Progenitor cell of endocrine pancreas (in vitro differentiated cells): Measurements from ENCODE around the gene BAG1. TPM values are rescaled to one million over a fixed set of nuclear protein-coding genes. Genes with fewer than 3 reads are reported as not detected.

Experiments used
- DNase-seq: peaks from one replicate; pipeline ENCODE4 v3.0.0; 2021; ENCODE audit warnings: low spot score; ENCODE audit not compliant: unreplicated experiment
- H3K27ac Mint-ChIP-seq: 2 replicates; pipeline ENCODE4 v1.8.0; 2021; ENCODE audit warnings: mild to moderate bottlenecking, moderate library complexity, mixed read lengths
- H3K27me3 Mint-ChIP-seq: 2 replicates; pipeline ENCODE4 v1.8.0; 2021; ENCODE audit warnings: mixed read lengths
- H3K36me3 Mint-ChIP-seq: 2 replicates; pipeline ENCODE4 v1.8.0; 2022; ENCODE audit warnings: mixed read lengths; ENCODE audit not compliant: insufficient read depth
- H3K4me1 Mint-ChIP-seq: 2 replicates; pipeline ENCODE4 v1.8.0; 2021; ENCODE audit warnings: low read depth, mixed read lengths
- H3K4me3 Mint-ChIP-seq: 2 replicates; pipeline ENCODE4 v1.8.0; 2021; ENCODE audit warnings: low read depth, mild to moderate bottlenecking, moderate library complexity, mixed read lengths
- H3K9me3 Mint-ChIP-seq: 2 replicates; pipeline ENCODE4 v1.8.0; 2021; ENCODE audit warnings: low read depth, mixed read lengths
- CTCF ChIP-seq: fragments of 200-600 bp; sonication (generic); IDR thresholded peaks from one replicate; pipeline ENCODE4 v1.5.0; 2021; ENCODE audit warnings: antibody characterized with exemption, mild to moderate bottlenecking; ENCODE audit not compliant: unreplicated experiment
- total RNA-seq: library from RNA; stranded (reverse); gene quantifications from 2 replicates; pipeline ENCODE4 v1.2.1, GENCODE V29; 2021

BAG1 gene
- total RNA-seq, 1 donor from 2014 or later: 67.7 TPM

DNA sequence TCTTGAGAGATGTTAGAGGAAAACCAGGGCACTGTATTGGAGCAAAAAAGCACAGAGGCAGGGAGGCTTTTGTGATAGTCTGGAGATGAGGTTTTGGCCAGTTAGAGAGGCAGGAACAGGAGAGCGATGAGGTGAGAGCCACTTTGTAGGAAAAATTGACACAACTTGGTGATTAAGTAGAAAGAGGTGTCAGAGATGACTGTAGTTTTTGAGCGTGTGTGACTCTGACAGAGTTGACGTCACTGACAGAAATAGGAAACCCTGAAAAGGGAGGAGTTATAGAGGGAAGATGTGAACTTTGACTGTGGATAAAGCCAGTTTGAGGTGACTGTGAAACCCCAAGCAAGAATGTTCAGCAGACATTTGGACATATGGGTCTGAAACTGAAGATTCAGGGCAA lies 41.5 kb upstream of the BAG1 start:
- Mint-ChIP-seq H3K27me3 (no peaks in the 10 kb centered on the region), H3K4me1 (no peaks in the 10 kb centered on the region), H3K27ac (no peak overlapping the region), H3K4me3 (no peak overlapping the region), H3K36me3 (peaks cover 13% of the 10 kb centered on the region), H3K9me3 (no peaks in the 10 kb centered on the region)
- DNase-seq: no peak
- TF ChIP-seq CTCF: no peak

DNA sequence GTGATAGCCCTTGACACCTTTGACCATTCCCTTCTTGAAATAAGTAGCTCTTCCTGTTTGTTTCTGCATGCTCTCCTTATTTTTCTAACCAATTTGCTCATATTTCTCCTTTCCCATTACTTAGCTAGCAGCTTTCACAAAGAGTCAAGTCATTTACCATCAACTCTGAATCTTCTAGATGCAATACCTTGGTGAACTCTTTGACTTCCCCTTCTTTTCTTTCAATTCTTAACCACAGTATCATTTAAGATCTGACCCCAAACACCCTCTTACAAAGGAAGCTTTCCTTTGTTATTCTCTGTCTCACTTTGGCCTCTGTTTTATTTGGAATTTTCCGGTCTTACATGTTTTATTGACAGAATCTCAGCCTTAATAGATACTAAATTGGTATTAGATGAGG lies 39.9 kb upstream of the BAG1 start:
- H3K36me3 Mint-ChIP-seq: peaks cover 17% of the 10 kb centered on the region

DNA sequence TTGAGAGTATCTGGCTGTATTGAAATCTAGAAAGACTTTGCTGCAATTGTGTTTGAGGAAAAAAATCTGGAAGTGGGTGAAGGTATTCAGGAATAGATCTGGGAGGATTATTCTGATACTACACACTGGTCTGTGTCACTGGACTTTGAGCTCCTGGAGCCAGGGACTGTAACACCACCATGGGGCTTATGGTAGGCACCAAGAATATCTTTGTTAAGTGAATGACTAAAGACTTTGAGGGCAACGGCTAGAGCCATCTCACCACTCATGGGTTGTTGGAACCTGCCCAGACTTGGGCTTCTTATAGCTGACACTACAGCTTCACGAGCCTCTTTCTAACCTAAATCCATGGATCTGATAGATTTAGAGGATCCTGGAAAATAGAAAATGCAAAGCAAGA lies 36.0 kb upstream of the BAG1 start:
- TF ChIP-seq CTCF: no peak
- Mint-ChIP-seq H3K4me3 (no peak overlapping the region), H3K27me3 (no peaks in the 10 kb centered on the region), H3K36me3 (peaks cover 17% of the 10 kb centered on the region), H3K9me3 (no peaks in the 10 kb centered on the region), H3K27ac (no peak overlapping the region), H3K4me1 (peaks cover 9% of the 10 kb centered on the region)
- DNase-seq: no peak

More for the DNA sequence above, 39.9 kb upstream of the BAG1 start:
- Mint-ChIP-seq H3K4me1 (no peaks in the 10 kb centered on the region), H3K27ac (no peak overlapping the region), H3K27me3 (no peaks in the 10 kb centered on the region), H3K9me3 (no peaks in the 10 kb centered on the region), H3K4me3 (no peak overlapping the region)
- DNase-seq: no peak
- no peak for TF ChIP-seq CTCF

DNA sequence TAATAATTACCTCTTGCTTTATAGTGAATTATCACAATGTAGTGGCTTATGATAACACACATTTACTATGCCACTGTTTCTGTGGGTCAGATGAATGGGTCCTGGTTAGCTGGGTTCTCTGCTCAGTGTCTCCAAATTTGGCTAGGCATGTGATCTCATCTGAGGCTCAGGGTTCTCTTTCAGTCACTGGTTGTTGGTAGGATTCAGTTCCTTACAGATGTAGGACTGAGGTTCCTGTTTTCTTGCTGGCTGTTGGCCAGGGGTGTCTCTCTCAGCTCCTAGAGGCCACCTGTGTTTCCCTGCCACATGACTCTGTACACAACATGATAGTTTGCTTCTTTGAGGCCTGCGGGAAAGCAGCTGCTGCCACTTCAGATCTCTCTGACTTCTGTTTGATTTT lies 32.9 kb upstream of the BAG1 start:
- H3K4me1 Mint-ChIP-seq: peaks cover 10% of the 10 kb centered on the region
- no peaks in the 10 kb centered on the region for H3K9me3 Mint-ChIP-seq
- no peak for TF ChIP-seq CTCF
- peak overlapping the region; percentile 36 for H3K27ac Mint-ChIP-seq
- no peaks in the 10 kb centered on the region for H3K27me3 Mint-ChIP-seq
- DNase-seq: no peak
- H3K36me3 Mint-ChIP-seq: peaks cover 17% of the 10 kb centered on the region
- H3K4me3 Mint-ChIP-seq: no peak overlapping the region

- Mint-ChIP-seq H3K36me3 (peaks cover 15% of the 10 kb centered on the region), H3K27ac (no peak overlapping the region), H3K4me1 (peaks cover 21% of the 10 kb centered on the region), H3K4me3 (no peak overlapping the region), H3K27me3 (no peaks in the 10 kb centered on the region), H3K9me3 (no peaks in the 10 kb centered on the region)
- DNase-seq: no peak
- no peak for TF ChIP-seq CTCF
Observed at GRCh38 chr9:33295571-33295970, 31.1 kb upstream of the BAG1 start.
